ENCODE measurements around the gene C5AR2.

The C5AR2 gene

DNA sequence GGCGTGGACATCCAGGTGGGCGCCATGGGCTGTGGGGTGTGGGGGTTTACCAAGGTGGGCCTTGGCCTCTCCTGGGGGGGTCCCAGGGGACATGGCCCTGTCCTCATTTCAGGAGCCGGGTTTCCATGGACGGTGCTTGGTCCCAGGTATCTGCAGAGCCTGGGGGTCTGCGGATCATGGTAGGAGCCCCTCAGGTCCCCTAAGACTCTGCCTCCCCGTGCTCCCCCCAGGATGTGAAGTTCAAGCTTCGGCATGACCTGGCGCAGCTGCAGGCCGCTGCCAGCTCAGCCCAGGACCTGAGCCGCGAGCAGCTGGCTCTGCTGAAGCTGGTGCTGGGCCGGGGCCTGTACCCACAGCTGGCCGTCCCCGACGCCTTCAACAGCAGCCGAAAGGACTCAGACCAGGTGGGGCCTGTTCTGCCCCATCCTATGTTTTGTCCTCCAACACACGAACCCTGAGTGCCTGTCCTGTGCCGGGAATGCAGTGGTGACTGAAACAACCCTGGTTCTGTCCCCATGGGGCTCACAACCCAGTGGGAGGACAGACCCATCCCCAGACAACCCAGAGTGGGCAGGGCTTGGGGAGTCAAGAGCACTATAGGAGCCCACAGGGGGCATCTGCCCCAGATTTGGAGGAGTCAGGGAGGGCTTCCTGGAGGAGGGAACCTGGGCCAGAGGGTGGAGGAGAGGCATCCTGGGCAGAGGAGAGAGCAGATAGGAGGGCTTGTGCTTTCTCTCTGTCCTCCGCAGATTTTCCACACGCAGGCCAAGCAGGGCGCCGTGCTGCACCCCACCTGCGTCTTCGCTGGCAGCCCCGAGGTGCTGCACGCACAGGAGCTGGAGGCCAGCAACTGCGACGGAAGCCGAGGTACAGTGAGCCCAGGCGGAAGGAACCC is 44.0 kb downstream of the C5AR2 start:
- H3K9ac ChIP-seq (ENCODE audit: low read length) = no peak overlapping the region
- H3K4me2 ChIP-seq (ENCODE audit: low read length) = no peak overlapping the region
- H3K4me3 ChIP-seq (ENCODE audit: low read depth, low read length, poor library complexity, severe bottlenecking) = no peak overlapping the region
- no peak overlapping the region for H3K27ac ChIP-seq (ENCODE audit: low read depth, low read length, poor library complexity, severe bottlenecking)
- H3K4me1 ChIP-seq (ENCODE audit: insufficient read depth, low read length, severe bottlenecking) = no peaks in the 10 kb centered on the region
- H3F3A ChIP-seq (ENCODE audit: insufficient read depth, low read length) = no peaks in the 10 kb centered on the region
- no peak for TF ChIP-seq EZH2 (IDR thresholded peaks at IDR 0.05; ENCODE audit: borderline replicate concordance, low read length)
- TF ChIP-seq, protein P1, sequence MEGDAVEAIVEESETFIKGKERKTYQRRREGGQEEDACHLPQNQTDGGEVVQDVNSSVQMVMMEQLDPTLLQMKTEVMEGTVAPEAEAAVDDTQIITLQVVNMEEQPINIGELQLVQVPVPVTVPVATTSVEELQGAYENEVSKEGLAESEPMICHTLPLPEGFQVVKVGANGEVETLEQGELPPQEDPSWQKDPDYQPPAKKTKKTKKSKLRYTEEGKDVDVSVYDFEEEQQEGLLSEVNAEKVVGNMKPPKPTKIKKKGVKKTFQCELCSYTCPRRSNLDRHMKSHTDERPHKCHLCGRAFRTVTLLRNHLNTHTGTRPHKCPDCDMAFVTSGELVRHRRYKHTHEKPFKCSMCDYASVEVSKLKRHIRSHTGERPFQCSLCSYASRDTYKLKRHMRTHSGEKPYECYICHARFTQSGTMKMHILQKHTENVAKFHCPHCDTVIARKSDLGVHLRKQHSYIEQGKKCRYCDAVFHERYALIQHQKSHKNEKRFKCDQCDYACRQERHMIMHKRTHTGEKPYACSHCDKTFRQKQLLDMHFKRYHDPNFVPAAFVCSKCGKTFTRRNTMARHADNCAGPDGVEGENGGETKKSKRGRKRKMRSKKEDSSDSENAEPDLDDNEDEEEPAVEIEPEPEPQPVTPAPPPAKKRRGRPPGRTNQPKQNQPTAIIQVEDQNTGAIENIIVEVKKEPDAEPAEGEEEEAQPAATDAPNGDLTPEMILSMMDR (IDR thresholded peaks at IDR 0.05; ENCODE audit: low read length) = no peak
- no peaks in the 10 kb centered on the region for H3K9me3 ChIP-seq (ENCODE audit: low read length)
- no peaks in the 10 kb centered on the region for H3K27me3 ChIP-seq (ENCODE audit: insufficient read depth, low read length)
- no peaks in the 10 kb centered on the region for H3K79me2 ChIP-seq (ENCODE audit: insufficient read depth, low read length)
- H3K36me3 ChIP-seq (ENCODE audit: insufficient read depth, low read length) = peaks cover 79% of the 10 kb centered on the region
- H4K20me1 ChIP-seq (ENCODE audit: insufficient read depth, low read length) = no peaks in the 10 kb centered on the region
- H2AFZ ChIP-seq (ENCODE audit: low read length) = no peak overlapping the region
- no peaks in the 10 kb centered on the region for H3K9me2 ChIP-seq (ENCODE audit: low read depth, low read length)

DNA sequence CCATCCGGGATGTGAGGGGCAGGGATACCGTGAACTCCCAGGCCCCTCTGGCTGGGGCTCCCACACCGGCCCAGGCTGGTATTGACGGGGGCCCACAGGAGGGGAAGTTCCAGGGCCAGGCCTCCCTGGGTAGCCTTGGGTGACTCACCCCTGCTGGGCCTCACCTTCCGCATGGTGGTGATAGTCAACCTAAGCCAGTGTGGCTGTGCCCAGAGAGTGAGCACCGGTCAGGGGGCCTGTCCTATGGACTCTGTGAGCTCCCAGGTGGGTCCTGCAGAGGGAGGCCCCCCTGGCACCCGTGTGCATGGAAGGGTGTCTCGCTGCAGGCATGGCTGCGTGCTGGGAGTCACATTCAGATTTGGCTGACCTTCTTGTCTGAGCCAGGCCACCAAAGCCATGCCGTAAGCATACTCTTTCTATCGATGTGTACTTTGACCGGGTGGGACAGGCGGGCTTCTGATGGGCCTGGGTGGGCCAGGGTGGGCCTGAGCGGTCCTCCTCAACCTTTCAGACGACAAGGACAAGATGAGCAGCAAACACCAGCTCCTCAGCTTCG is 44.7 kb downstream of the C5AR2 start:
- no peaks in the 10 kb centered on the region for H3F3A ChIP-seq (ENCODE audit: insufficient read depth, low read length)
- H3K9me3 ChIP-seq (ENCODE audit: low read length) = no peaks in the 10 kb centered on the region
- TF ChIP-seq, protein P1 (IDR thresholded peaks at IDR 0.05; ENCODE audit: low read length) = no peak
- no peak for TF ChIP-seq EZH2 (IDR thresholded peaks at IDR 0.05; ENCODE audit: borderline replicate concordance, low read length)
- no peak overlapping the region for H3K4me2 ChIP-seq (ENCODE audit: low read length)
- no peaks in the 10 kb centered on the region for H3K79me2 ChIP-seq (ENCODE audit: insufficient read depth, low read length)
- no peaks in the 10 kb centered on the region for H4K20me1 ChIP-seq (ENCODE audit: insufficient read depth, low read length)
- H3K9me2 ChIP-seq (ENCODE audit: low read depth, low read length) = no peaks in the 10 kb centered on the region
- H3K9ac ChIP-seq (ENCODE audit: low read length) = no peak overlapping the region
- H3K36me3 ChIP-seq (ENCODE audit: insufficient read depth, low read length) = peaks cover 81% of the 10 kb centered on the region
- H3K27me3 ChIP-seq (ENCODE audit: insufficient read depth, low read length) = no peaks in the 10 kb centered on the region
- H2AFZ ChIP-seq (ENCODE audit: low read length) = no peak overlapping the region
- H3K4me3 ChIP-seq (ENCODE audit: low read depth, low read length, poor library complexity, severe bottlenecking) = no peak overlapping the region
- H3K4me1 ChIP-seq (ENCODE audit: insufficient read depth, low read length, severe bottlenecking) = no peaks in the 10 kb centered on the region
- H3K27ac ChIP-seq (ENCODE audit: low read depth, low read length, poor library complexity, severe bottlenecking) = no peak overlapping the region

DNA sequence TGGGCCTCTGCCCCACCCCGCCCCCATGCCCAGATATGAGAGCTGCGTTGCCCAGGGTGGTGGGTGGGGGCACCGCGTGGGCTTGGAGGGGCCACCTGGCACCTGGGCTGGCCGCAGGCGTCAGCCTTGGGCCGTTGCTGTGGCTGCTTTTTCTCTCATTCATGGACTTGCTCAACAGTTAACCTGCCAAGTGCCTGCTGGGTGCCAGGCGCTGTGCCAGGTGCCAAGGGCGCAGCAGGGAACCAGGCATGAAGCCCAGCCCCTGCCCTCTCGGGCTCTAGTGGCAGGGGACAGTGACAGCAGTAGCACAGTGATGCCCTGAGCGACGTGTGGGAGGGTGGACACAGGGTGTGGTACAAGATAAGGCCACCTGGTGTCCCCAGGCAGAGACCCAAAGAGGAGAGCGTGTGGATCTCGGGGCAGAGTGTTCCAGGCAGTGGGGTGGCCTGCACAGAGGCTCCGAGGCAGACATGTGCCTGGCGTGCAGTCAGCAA is 45.3 kb downstream of the C5AR2 start:
- no peaks in the 10 kb centered on the region for H3K9me3 ChIP-seq (ENCODE audit: low read length)
- H2AFZ ChIP-seq (ENCODE audit: low read length) = no peak overlapping the region
- TF ChIP-seq, protein P1 (IDR thresholded peaks at IDR 0.05; ENCODE audit: low read length) = no peak
- no peak for TF ChIP-seq EZH2 (IDR thresholded peaks at IDR 0.05; ENCODE audit: borderline replicate concordance, low read length)
- H3K4me2 ChIP-seq (ENCODE audit: low read length) = no peak overlapping the region
- H3K79me2 ChIP-seq (ENCODE audit: insufficient read depth, low read length) = no peaks in the 10 kb centered on the region
- H3K9me2 ChIP-seq (ENCODE audit: low read depth, low read length) = no peaks in the 10 kb centered on the region
- H3K27ac ChIP-seq (ENCODE audit: low read depth, low read length, poor library complexity, severe bottlenecking) = no peak overlapping the region
- no peaks in the 10 kb centered on the region for H3F3A ChIP-seq (ENCODE audit: insufficient read depth, low read length)
- H3K4me3 ChIP-seq (ENCODE audit: low read depth, low read length, poor library complexity, severe bottlenecking) = no peak overlapping the region
- no peaks in the 10 kb centered on the region for H3K4me1 ChIP-seq (ENCODE audit: insufficient read depth, low read length, severe bottlenecking)
- no peak overlapping the region for H3K9ac ChIP-seq (ENCODE audit: low read length)
- H3K27me3 ChIP-seq (ENCODE audit: insufficient read depth, low read length) = no peaks in the 10 kb centered on the region
- H4K20me1 ChIP-seq (ENCODE audit: insufficient read depth, low read length) = no peaks in the 10 kb centered on the region
- peaks cover 84% of the 10 kb centered on the region for H3K36me3 ChIP-seq (ENCODE audit: insufficient read depth, low read length)

All from OCI-LY1 (cell line).